Testis (tissue), 3 donors: ENCODE measurements around the gene MAP2K3. TPM values are rescaled to one million over a fixed set of nuclear protein-coding genes. Genes with fewer than 3 reads are reported as not detected.

Experiments used
- DNase-seq: peaks from one replicate; pipeline ENCODE4 v3.0.0-alpha.2; 2019
- H3K27ac ChIP-seq, 2 donors: fragments of 200-600 bp; sonication (generic); one replicate each; pipeline ENCODE4 v1.5.1; 2019
- H3K27me3 ChIP-seq: fragments of 200-600 bp; sonication (generic); one replicate; pipeline ENCODE4 v1.5.1; 2019
- H3K36me3 ChIP-seq: fragments of 200-600 bp; sonication (generic); one replicate; pipeline ENCODE4 v1.5.1; 2017; ENCODE audit warnings: low read depth; ENCODE audit errors: missing control alignments
- H3K4me1 ChIP-seq: fragments of 200-600 bp; sonication (generic); one replicate; pipeline ENCODE4 v1.5.1; 2019
- H3K4me3 ChIP-seq, 2 donors: fragments of 200-600 bp; sonication (generic); one replicate each; pipeline ENCODE4 v1.5.1; 2017 to 2019
- H3K9me3 ChIP-seq: fragments of 200-600 bp; sonication (generic); one replicate; pipeline ENCODE4 v1.5.1; 2017
- CTCF ChIP-seq, 3 experiments: fragments of 450-650 bp in 2 of 3; fragments of 200-600 bp in 1 of 3; sonication (generic) in 1 of 3; IDR thresholded peaks; one replicate each; pipeline ENCODE4 v1.5.1; 2016 to 2019; ENCODE audit warnings: antibody characterized with exemption in 3 of 3, mild to moderate bottlenecking in 2 of 3, moderate library complexity in 1 of 3
- POLR2A ChIP-seq: fragments of 450-650 bp; IDR thresholded peaks from one replicate; pipeline ENCODE4 v1.6.1; 2017; ENCODE audit warnings: antibody characterized with exemption, mild to moderate bottlenecking, moderate library complexity
- WGBS, 2 donors: methylation state at CpG; one replicate each; pipeline ENCODE4 v1.1.5; 2018; 5-methylcytosine and 5-hydroxymethylcytosine counted together
- intact Hi-C: fragments of 100-400 bp; cut with DNase I; formaldehyde crosslinking; loops from one replicate; pipeline ENCODE4 v1.15.1; 2023; ENCODE audit warnings: low total_unique reads
- polyA plus RNA-seq: library from polyadenylated mRNA; stranded (reverse); fragments of 350-450 nt; fragmentation: Illumina TruSeq; extraction: RNeasy Lipid Tissue Mini Kit (QIAGEN cat#74804); gene quantifications from one replicate; pipeline ENCODE4 v1.2.3, GENCODE V29; 2014; ENCODE audit warnings: low read depth, low replicate concordance; ENCODE audit not compliant: insufficient read depth
- total RNA-seq, 2 donors: library from RNA; depleted of rRNA; stranded (reverse); fragments of >200 nt; gene quantifications; one replicate each; pipeline ENCODE4 v1.2.3, GENCODE V29; 2016

MAP2K3 gene
- total and polyA plus RNA-seq, 3 donors from 2014 or later = 13.5 to 17.5 (median 15.4) TPM

GRCh38 chr17:21271454-21272183 is 12.9 kb upstream of the MAP2K3 start:
- WGBS, 2 donors = 81 to 90% methylated on average over 10 of the region's 10 CpGs
- intact Hi-C loops = no loop called here
- DNase-seq = no peak
- H3K27ac ChIP-seq = no peak overlapping the region
- no peak for TF ChIP-seq POLR2A
- no peak for TF ChIP-seq CTCF (IDR thresholded peaks at IDR 0.05)
- no peaks in the 10 kb centered on the region for H3K36me3 ChIP-seq
- H3K27me3 ChIP-seq = no peaks in the 10 kb centered on the region
- no peaks in the 10 kb centered on the region for H3K9me3 ChIP-seq
- peaks cover 7% of the 10 kb centered on the region for H3K4me1 ChIP-seq
- H3K4me3 ChIP-seq = no peak overlapping the region

DNA sequence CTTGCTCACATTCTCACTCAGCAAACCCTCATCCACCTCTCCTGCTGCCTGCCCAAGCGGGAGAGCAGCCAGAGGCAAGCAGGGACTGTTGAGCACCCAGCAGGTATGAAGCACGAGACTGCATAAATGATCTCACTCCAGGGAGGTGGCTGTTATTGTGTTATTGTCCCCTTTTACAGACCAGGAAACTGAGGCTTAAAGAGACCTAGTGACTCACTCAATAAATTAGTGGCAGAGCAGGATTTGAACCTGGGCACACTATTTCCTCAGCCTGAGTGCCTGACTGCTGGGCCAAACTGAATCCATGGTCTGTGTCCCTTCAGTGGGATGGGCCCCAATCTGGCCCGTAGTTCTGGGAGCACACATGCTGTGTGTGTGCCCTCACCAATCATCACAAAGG is 12.3 kb upstream of the MAP2K3 start:
- TF ChIP-seq POLR2A (no peak), CTCF (IDR thresholded peaks at IDR 0.05) (no peak)
- H3K9me3 ChIP-seq = no peaks in the 10 kb centered on the region
- no peak overlapping the region for H3K4me3 ChIP-seq
- H3K27ac ChIP-seq = no peak overlapping the region
- no peaks in the 10 kb centered on the region for H3K36me3 ChIP-seq
- DNase-seq = no peak
- peaks cover 8% of the 10 kb centered on the region for H3K4me1 ChIP-seq
- intact Hi-C loops = no loop called here
- H3K27me3 ChIP-seq = no peaks in the 10 kb centered on the region
- 85 to 100% methylated on average over 3 of the region's 3 CpGs for whole genome bisulfite sequencing, 2 donors

- Histone ChIP-seq H3K27ac (no peak overlapping the region), H3K36me3 (no peaks in the 10 kb centered on the region), H3K27me3 (no peaks in the 10 kb centered on the region), H3K4me1 (peaks cover 8% of the 10 kb centered on the region), H3K9me3 (no peaks in the 10 kb centered on the region), H3K4me3 (no peak overlapping the region)
- DNase-seq = no peak
- intact Hi-C loops = no loop called here
- TF ChIP-seq CTCF (IDR thresholded peaks at IDR 0.05) (no peak), POLR2A (no peak)
- 79 to 82% methylated on average over 10 to 14 of the region's 14 CpGs for WGBS, 2 donors
Measured at GRCh38 chr17:21272881-21273792, 11.4 kb upstream of the MAP2K3 start.

GRCh38 chr17:21275047-21275578 is 9.4 kb upstream of the MAP2K3 start:
- H3K4me1 ChIP-seq = peaks cover 8% of the 10 kb centered on the region
- H3K27me3 ChIP-seq = no peaks in the 10 kb centered on the region
- peak overlapping the region; percentile 50 to 63 for H3K4me3 ChIP-seq
- no peak for DNase-seq
- TF ChIP-seq POLR2A = no peak
- no peaks in the 10 kb centered on the region for H3K36me3 ChIP-seq
- no peak overlapping the region for H3K27ac ChIP-seq
- 15 to 17% methylated on average over 16 to 17 of the region's 20 CpGs for WGBS, 2 donors
- intact Hi-C loops = no loop called here
- no peaks in the 10 kb centered on the region for H3K9me3 ChIP-seq
